Smooth muscle cell (in vitro differentiated cells): ENCODE results near the gene LCN1. TPM values are rescaled to one million over a fixed set of nuclear protein-coding genes. Genes with fewer than 3 reads are reported as not detected.

Experiments
- DNase-seq: peaks from one replicate; lab custom pipeline; 2025; ENCODE audit not compliant: unreplicated experiment; lab: John Stamatoyannopoulos, UW
- H2AFZ ChIP-seq: fragments of 200-600 bp; sonication (generic); 2 replicates; pipeline ENCODE4 v1.6.0; 2016; ENCODE audit warnings: antibody characterized with exemption, low read depth, mild to moderate bottlenecking
- H3F3A ChIP-seq: fragments of 200-600 bp; sonication (generic); 2 replicates; pipeline ENCODE4 v1.6.0; 2017; ENCODE audit warnings: antibody characterized with exemption, low read depth
- H3K27ac ChIP-seq: fragments of 200-600 bp; sonication (generic); 2 replicates; pipeline ENCODE4 v1.5.1; 2016; ENCODE audit warnings: low read depth, mild to moderate bottlenecking
- H3K27me3 ChIP-seq: fragments of 200-600 bp; sonication (generic); 2 replicates; pipeline ENCODE4 v1.6.1; 2016; ENCODE audit warnings: low read depth, mild to moderate bottlenecking
- H3K36me3 ChIP-seq: fragments of 200-600 bp; sonication (generic); 2 replicates; pipeline ENCODE4 v1.5.1; 2016; ENCODE audit warnings: low read depth
- H3K4me1 ChIP-seq: fragments of 200-600 bp; sonication (generic); 2 replicates; pipeline ENCODE4 v1.5.1; 2016; ENCODE audit warnings: low read depth
- H3K4me2 ChIP-seq: fragments of 200-600 bp; sonication (generic); 2 replicates; pipeline ENCODE4 v1.6.0; 2016; ENCODE audit warnings: mild to moderate bottlenecking
- H3K4me3 ChIP-seq: fragments of 200-600 bp; sonication (generic); 2 replicates; pipeline ENCODE4 v1.5.1; 2016; ENCODE audit warnings: mild to moderate bottlenecking
- H3K79me2 ChIP-seq: fragments of 200-600 bp; sonication (generic); 2 replicates; pipeline ENCODE4 v1.6.0; 2016; ENCODE audit warnings: low read depth, mild to moderate bottlenecking
- H3K9ac ChIP-seq: fragments of 200-600 bp; sonication (generic); 2 replicates; pipeline ENCODE4 v1.6.0; 2016; ENCODE audit warnings: low read depth
- H3K9me3 ChIP-seq: fragments of 200-600 bp; sonication (generic); replicated peaks from 2 replicates; pipeline ENCODE4 v1.5.1; 2016; ENCODE audit warnings: low read depth
- H4K20me1 ChIP-seq: fragments of 200-600 bp; sonication (generic); 2 replicates; pipeline ENCODE4 v1.6.0; 2016; ENCODE audit warnings: low read depth
- WGBS: methylation state at CpG from one replicate; pipeline ENCODE4 v1.1.7; 2016; ENCODE audit warnings: low lambda C conversion rate; 5-methylcytosine and 5-hydroxymethylcytosine counted together
- polyA plus RNA-seq: library from polyadenylated mRNA; unstranded; fragments of >200 nt; fragmentation: Nextera tagmentation; extraction: Ambion mirVana; gene quantifications from 2 replicates; pipeline ENCODE4 v1.2.1, GENCODE V29; 2016
- total RNA-seq: library from RNA; depleted of rRNA; stranded (reverse); fragments of >200 nt; gene quantifications from 2 replicates; pipeline ENCODE4 v1.2.3, GENCODE V29; 2014
- TF ChIP-seq, protein P1 (sequence below): fragments of 200-600 bp; sonication (generic); IDR thresholded peaks from 2 replicates; pipeline ENCODE4 v1.5.1; 2017; ENCODE audit warnings: borderline replicate concordance, mild to moderate bottlenecking, antibody characterized with exemption; ENCODE audit not compliant: insufficient read depth, poor library complexity, severe bottlenecking

The LCN1 gene
- total and polyA plus RNA-seq, 2 experiments from 2014 or later = 0.85 to 5.6 TPM

DNA sequence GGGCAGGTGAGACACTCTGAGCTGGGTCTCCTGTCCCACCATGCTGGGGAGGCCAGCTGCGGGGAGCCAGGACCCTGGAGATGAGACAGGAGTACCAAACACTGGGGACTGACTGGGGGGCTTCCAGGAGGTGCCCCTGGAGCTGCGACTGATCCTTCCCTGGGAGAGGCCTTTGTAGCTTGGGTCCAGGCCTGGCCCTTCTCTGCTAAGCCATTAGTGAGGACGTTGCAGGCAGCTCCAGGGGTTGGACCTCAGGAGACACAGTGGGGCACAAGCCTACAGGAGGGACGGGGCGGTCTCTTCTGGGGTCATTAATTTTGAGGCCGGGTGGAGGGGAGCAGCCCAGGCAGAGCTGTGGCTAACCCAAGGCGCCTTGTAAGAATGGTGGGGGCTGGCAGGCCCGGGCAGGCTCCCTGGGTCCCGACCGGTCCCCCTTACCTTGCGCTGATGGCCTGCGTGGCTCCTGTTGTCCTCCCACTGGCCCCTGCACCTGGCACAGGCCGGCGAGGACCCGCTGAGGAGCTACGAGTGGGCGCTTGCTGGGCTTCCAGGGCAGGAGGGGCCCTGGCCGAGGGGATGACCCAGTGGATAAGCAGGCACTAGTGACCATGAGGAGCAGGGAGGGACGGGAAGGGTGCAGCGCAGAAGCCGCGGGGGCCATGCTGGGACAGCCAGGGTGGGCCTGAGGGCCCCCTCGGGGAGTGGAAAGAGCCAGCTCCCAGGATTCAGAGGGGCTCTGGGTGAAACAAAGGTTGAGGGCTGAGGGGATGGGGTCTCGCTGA is 15.6 kb upstream of the LCN1 start:
- H3F3A ChIP-seq = no peaks in the 10 kb centered on the region
- no peak overlapping the region for H3K4me3 ChIP-seq
- no peaks in the 10 kb centered on the region for H3K9me3 ChIP-seq
- no peak for DNase-seq
- TF ChIP-seq, protein P1, sequence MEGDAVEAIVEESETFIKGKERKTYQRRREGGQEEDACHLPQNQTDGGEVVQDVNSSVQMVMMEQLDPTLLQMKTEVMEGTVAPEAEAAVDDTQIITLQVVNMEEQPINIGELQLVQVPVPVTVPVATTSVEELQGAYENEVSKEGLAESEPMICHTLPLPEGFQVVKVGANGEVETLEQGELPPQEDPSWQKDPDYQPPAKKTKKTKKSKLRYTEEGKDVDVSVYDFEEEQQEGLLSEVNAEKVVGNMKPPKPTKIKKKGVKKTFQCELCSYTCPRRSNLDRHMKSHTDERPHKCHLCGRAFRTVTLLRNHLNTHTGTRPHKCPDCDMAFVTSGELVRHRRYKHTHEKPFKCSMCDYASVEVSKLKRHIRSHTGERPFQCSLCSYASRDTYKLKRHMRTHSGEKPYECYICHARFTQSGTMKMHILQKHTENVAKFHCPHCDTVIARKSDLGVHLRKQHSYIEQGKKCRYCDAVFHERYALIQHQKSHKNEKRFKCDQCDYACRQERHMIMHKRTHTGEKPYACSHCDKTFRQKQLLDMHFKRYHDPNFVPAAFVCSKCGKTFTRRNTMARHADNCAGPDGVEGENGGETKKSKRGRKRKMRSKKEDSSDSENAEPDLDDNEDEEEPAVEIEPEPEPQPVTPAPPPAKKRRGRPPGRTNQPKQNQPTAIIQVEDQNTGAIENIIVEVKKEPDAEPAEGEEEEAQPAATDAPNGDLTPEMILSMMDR = no peak
- no peak overlapping the region for H3K27ac ChIP-seq
- peaks cover 18% of the 10 kb centered on the region for H3K79me2 ChIP-seq
- H2AFZ ChIP-seq = no peak overlapping the region
- H3K36me3 ChIP-seq = no peaks in the 10 kb centered on the region
- H3K4me2 ChIP-seq = no peak overlapping the region
- 96% methylated on average over 23 of the region's 24 CpGs for WGBS
- H3K4me1 ChIP-seq = peaks cover 11% of the 10 kb centered on the region
- no peak overlapping the region for H3K9ac ChIP-seq
- peaks cover 22% of the 10 kb centered on the region for H4K20me1 ChIP-seq
- H3K27me3 ChIP-seq = no peaks in the 10 kb centered on the region

DNA sequence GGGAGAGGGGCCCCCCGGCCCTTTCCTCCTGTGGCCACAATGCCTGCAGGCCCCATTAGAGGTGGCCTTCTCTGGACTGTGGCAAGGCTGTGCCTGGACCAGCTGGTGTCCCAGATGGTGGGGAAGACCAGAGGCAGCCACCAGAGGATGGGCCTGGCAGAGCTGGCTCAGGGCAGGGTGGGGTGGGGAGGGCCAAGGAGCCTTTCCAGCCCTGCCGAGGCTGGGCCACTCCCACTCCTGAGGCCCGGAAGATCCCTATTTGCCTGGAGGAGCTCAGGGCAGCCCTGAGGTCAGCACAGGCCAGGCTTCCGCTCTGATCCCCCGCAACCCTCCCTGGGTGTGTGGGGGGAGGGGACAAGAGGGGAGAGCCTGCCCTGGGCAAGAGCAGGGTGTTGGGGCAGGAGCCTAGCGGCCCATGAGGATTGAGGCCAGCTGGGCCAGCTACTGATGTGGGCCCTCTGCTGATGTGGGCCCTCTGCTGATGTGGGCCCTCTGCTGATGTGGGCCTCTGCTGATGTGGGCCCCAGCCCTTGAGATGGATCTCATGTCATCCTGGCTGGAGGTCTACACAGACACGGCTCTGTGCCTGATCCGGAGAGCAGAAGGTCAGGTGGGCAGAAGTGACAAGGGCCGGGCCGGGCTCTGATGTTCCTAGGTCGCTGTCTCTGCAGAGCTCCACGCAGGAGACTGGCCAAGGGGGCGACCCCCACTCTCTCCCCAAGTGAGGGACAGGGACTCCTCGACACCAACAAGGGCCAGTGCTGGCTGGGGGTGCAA is 14.7 kb upstream of the LCN1 start:
- Histone ChIP-seq H2AFZ (no peak overlapping the region), H3K9me3 (no peaks in the 10 kb centered on the region), H3K4me2 (no peak overlapping the region), H3K4me3 (no peak overlapping the region), H3K36me3 (no peaks in the 10 kb centered on the region), H4K20me1 (peaks cover 18% of the 10 kb centered on the region), H3K27ac (no peak overlapping the region), H3F3A (no peaks in the 10 kb centered on the region), H3K4me1 (peaks cover 8% of the 10 kb centered on the region), H3K9ac (no peak overlapping the region), H3K79me2 (peaks cover 9% of the 10 kb centered on the region), H3K27me3 (no peaks in the 10 kb centered on the region)
- WGBS = 72% methylated on average over 14 of the region's 14 CpGs
- TF ChIP-seq, protein P1 = no peak
- no peak for DNase-seq

DNA sequence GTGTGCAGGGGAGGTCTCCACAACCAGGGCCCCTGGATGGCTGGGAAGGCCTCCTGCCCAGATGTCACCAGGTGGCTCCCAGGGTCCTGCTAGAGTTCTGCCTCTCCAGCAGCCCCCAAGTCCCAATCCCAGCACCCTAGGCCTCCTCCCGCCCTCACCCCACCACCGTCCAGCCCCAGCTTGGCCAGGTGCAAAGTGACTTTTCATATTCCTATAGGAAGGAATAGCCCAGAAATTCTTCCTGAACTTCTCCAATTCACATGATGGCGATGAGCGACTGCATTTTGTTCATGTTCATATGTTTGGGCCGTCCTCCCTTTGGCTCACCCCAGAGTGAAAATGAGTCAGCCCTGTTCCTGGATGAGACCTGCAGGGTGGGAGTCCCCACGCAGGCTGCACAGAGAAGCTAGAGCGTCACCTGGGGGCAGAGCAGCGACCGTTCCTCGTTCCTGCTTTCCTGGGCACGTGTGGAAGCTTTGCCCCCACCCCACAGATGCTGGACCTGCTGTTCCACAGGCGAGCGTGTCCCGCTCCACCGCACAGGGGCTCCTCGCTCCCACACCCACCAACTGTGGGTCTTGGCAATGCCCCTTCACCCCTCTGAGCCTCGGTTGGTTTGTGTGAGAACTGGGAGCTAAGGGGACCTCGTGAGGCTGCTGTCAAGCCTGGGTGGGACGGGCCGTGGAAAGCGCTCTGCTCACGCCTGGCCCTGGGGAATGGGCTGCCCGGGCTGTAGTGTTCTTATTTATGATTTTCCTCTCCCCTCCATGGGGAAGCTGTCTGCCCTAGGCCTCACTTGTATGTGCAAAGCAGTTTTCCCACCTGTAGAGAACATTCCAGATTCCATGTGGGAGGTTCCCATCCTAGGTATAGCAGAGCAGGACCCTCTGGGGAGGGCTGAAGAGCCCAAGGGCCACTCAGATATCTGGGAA is 13.9 kb upstream of the LCN1 start:
- WGBS = 93% methylated on average over 23 of the region's 23 CpGs
- DNase-seq = no peak

More for the DNA sequence above, 13.9 kb upstream of the LCN1 start:
- H2AFZ ChIP-seq = no peak overlapping the region
- peaks cover 10% of the 10 kb centered on the region for H4K20me1 ChIP-seq
- no peaks in the 10 kb centered on the region for H3K4me1 ChIP-seq
- H3K27me3 ChIP-seq = no peaks in the 10 kb centered on the region
- peaks cover under 1% of the 10 kb centered on the region for H3K79me2 ChIP-seq
- H3K36me3 ChIP-seq = no peaks in the 10 kb centered on the region
- no peak overlapping the region for H3K4me3 ChIP-seq
- H3F3A ChIP-seq = no peaks in the 10 kb centered on the region
- no peaks in the 10 kb centered on the region for H3K9me3 ChIP-seq
- H3K9ac ChIP-seq = no peak overlapping the region
- no peak overlapping the region for H3K27ac ChIP-seq
- no peak overlapping the region for H3K4me2 ChIP-seq
- TF ChIP-seq, protein P1 = no peak
